PC-9 (cell line): Measurements from ENCODE around the gene PNCK.

ENCODE experiments used
- EZH2 ChIP-seq: fragments of 200-600 bp; sonication (generic); IDR thresholded peaks from 2 replicates; pipeline ENCODE4 v1.8.0; 2017; ENCODE audit warnings: antibody characterized with exemption, low read depth
- TF ChIP-seq, protein P1 (sequence below): fragments of 200-600 bp; sonication (generic); conservative IDR thresholded peaks from 2 replicates; pipeline ENCODE4 v1.6.1; 2017; ENCODE audit warnings: mixed run types, antibody characterized with exemption, mild to moderate bottlenecking, moderate library complexity

DNA sequence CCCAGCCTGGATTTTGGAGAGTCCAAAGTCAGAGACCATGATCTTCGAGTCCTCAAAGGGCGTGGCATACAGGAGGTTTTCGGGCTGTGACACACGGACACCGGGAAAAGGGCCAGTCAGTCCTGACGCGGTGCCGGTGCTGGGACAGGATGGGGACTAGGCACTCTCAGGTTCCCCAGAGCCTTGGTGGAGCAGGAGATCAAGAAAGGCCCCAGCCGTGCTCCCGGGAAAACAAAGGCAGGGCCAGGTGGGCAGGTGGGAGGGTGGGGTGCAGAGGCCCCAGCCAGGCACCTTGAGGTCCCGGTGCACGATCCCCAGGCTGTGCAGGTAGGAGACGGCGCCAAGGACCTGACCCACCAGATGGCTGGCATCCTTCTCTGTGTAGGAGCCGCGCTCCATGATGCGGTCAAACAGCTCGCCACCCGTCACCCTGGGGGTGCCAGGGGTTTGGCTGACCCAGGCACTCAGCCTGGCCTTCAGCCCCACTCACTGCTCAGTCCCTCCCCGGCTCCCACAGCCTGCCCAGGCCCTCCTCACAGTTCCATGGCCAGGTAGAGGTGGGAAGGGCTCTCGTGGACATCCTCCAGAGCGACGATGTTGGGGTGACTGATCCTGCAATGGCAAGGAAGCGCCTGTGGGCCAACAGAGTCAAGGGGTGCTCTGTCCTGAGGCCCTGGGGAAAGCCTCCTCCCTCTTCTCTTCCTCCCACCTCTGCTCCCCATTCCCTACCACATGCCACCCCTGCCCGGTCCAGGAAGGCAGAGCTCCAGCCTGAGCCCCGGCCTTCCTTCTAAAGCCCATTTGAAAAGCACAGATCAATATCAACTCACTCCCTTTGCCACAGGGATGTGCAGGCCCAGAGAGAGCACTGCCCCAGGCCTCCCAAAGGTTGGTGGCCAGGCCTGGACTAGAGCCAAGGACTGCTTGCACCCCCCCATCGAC is 1.8 kb downstream of the PNCK start:
- TF ChIP-seq, protein P1, sequence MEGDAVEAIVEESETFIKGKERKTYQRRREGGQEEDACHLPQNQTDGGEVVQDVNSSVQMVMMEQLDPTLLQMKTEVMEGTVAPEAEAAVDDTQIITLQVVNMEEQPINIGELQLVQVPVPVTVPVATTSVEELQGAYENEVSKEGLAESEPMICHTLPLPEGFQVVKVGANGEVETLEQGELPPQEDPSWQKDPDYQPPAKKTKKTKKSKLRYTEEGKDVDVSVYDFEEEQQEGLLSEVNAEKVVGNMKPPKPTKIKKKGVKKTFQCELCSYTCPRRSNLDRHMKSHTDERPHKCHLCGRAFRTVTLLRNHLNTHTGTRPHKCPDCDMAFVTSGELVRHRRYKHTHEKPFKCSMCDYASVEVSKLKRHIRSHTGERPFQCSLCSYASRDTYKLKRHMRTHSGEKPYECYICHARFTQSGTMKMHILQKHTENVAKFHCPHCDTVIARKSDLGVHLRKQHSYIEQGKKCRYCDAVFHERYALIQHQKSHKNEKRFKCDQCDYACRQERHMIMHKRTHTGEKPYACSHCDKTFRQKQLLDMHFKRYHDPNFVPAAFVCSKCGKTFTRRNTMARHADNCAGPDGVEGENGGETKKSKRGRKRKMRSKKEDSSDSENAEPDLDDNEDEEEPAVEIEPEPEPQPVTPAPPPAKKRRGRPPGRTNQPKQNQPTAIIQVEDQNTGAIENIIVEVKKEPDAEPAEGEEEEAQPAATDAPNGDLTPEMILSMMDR: no peak
- no peak for TF ChIP-seq EZH2
